GM12892 (cell line): ENCODE data around the gene CBY3.
"Not testable (repeated sequence)": the region's sequence is repeated elsewhere in the genome, so short reads cannot be mapped to it uniquely, and the experiment has no call there.

Experiments
- POLR2A ChIP-seq: IDR thresholded peaks from 2 replicates; pipeline ENCODE4 v1.6.1; 2011; ENCODE audit warnings: low read depth, low read length, control low read depth
- POLR2AphosphoS5 ChIP-seq: IDR thresholded peaks from 2 replicates; pipeline ENCODE4 v1.6.1; 2011; ENCODE audit warnings: low read depth, low read length, control low read depth

GRCh38 chr5:179650245-179650644 is 30.6 kb downstream of the CBY3 start:
- TF ChIP-seq POLR2A, POLR2AphosphoS5: not testable (repeated sequence)
